H1 (cell line): ENCODE measurements around the gene SUSD5. TPM values are rescaled to one million over a fixed set of nuclear protein-coding genes. Genes with fewer than 3 reads are reported as not detected.

Experiments used
- CTCF ChIA-PET: fragments of 300-600 bp; sonication (Branson Sonifier 250); formaldehyde crosslinking; loops from one replicate; lab custom pipeline; 2021; ENCODE audit not compliant: partially characterized antibody; lab: Charles Lee
- POLR2A ChIA-PET: fragments of 300-600 bp; sonication (Branson Sonifier 250); formaldehyde crosslinking; loops from one replicate; lab custom pipeline; 2021; ENCODE audit warnings: inconsistent platforms; ENCODE audit not compliant: partially characterized antibody; lab: Charles Lee
- DNase-seq, 2 experiments: peaks; one replicate each; pipeline versions ENCODE4 v3.0.0 to v3.0.0-alpha.2; 2010 to 2022; ENCODE audit warnings: low spot score in 2 of 2, low read depth in 1 of 2, mixed read lengths in 1 of 2
- FAIRE-seq: peaks from 2 replicates; lab custom pipeline; 2011; peaks lifted over from hg19 to GRCh38; lab: Jason Lieb, UNC
- H2AFZ ChIP-seq: 2 replicates; pipeline ENCODE4 v1.8.1; 2012; ENCODE audit warnings: low read length, inconsistent platforms
- H2AK5ac ChIP-seq: 2 replicates; pipeline ENCODE4 v1.6.1; 2013; ENCODE audit warnings: low read depth, low read length
- H2BK120ac ChIP-seq: replicated peaks from 2 replicates; pipeline ENCODE3; 2013; ENCODE audit warnings: low read depth, low read length, inconsistent platforms
- H2BK12ac ChIP-seq: 2 replicates; pipeline ENCODE4 v1.6.1; 2013; ENCODE audit warnings: low read depth, low read length
- H2BK15ac ChIP-seq: 2 replicates; pipeline ENCODE4 v1.6.1; 2013; ENCODE audit warnings: low read length
- H2BK20ac ChIP-seq: 2 replicates; pipeline ENCODE4 v1.6.1; 2013; ENCODE audit warnings: low read length
- H2BK5ac ChIP-seq: 2 replicates; pipeline ENCODE4 v1.6.1; 2013; ENCODE audit warnings: low read depth, low read length
- H3K14ac ChIP-seq: 2 replicates; pipeline ENCODE4 v1.6.1; 2013; ENCODE audit warnings: inconsistent platforms; ENCODE audit not compliant: insufficient read length
- H3K18ac ChIP-seq: 2 replicates; pipeline ENCODE4 v1.6.1; 2013; ENCODE audit warnings: low read length; ENCODE audit errors: extremely low read depth
- H3K23ac ChIP-seq: 2 replicates; pipeline ENCODE4 v1.6.1; 2013; ENCODE audit warnings: inconsistent platforms; ENCODE audit not compliant: insufficient read length
- H3K23me2 ChIP-seq: 2 replicates; pipeline ENCODE4 v1.6.1; 2013; ENCODE audit warnings: low read depth, low read length
- H3K27ac ChIP-seq: 2 replicates; pipeline ENCODE4 v1.6.1; 2011; ENCODE audit warnings: low read depth, low read length, inconsistent platforms
- H3K27me3 ChIP-seq, 4 experiments: replicated peaks in 1 of 4; 1 replicate in 1 of 4; 2 replicates in 3 of 4; pipeline versions ENCODE4 v1.6.1 to v1.8.1; 2011 to 2013; ENCODE audit warnings: low read length in 3 of 4, mild to moderate bottlenecking in 3 of 4, inconsistent platforms in 2 of 4, mixed read lengths in 2 of 4, moderate library complexity in 1 of 4; ENCODE audit not compliant: control insufficient read depth in 3 of 4, insufficient read depth in 3 of 4; ENCODE audit errors: extremely low read depth in 1 of 4
- H3K36me3 ChIP-seq, 4 experiments: 2 replicates each; pipeline versions ENCODE4 v1.6.1 to v1.8.1; 2011 to 2013; ENCODE audit warnings: mild to moderate bottlenecking in 4 of 4, low read length in 3 of 4, moderate library complexity in 2 of 4, control low read depth in 1 of 4, inconsistent platforms in 1 of 4; ENCODE audit not compliant: insufficient read depth in 4 of 4, control insufficient read depth in 2 of 4
- H3K4ac ChIP-seq: replicated peaks from 2 replicates; pipeline ENCODE3; 2013; ENCODE audit warnings: low read length, low read depth, mixed read lengths, inconsistent platforms; ENCODE audit not compliant: insufficient read length
- H3K4me1 ChIP-seq, 4 experiments: replicated peaks in 1 of 4; 1 replicate in 1 of 4; 2 replicates in 3 of 4; pipeline versions ENCODE4 v1.6.1 to v1.8.1; 2011 to 2013; ENCODE audit warnings: low read length in 3 of 4, inconsistent platforms in 2 of 4, mixed read lengths in 1 of 4; ENCODE audit not compliant: insufficient read depth in 4 of 4, control insufficient read depth in 3 of 4
- H3K4me2 ChIP-seq, 2 experiments: 2 replicates each; pipeline versions ENCODE4 v1.6.1 to v1.8.1; 2011 to 2013; ENCODE audit warnings: low read depth in 2 of 2, low read length in 2 of 2, control low read depth in 1 of 2, inconsistent platforms in 1 of 2, mild to moderate bottlenecking in 1 of 2; ENCODE audit not compliant: insufficient read depth in 1 of 2
- H3K4me3 ChIP-seq, 4 experiments: fragments of 200-600, 300-600 bp in 1 of 4; sonication (generic), shearing (Covaris generic), sonication (Bioruptor Twin) in 1 of 4; 2 replicates each; pipeline versions ENCODE4 v1.5.1 to v1.8.1; 2011 to 2016; ENCODE audit warnings: low read length in 4 of 4, low read depth in 3 of 4, control low read depth in 2 of 4, inconsistent platforms in 2 of 4, mild to moderate bottlenecking in 2 of 4, mixed read lengths in 1 of 4, moderate library complexity in 1 of 4; ENCODE audit not compliant: insufficient read depth in 2 of 4; ENCODE audit errors: extremely low read depth in 1 of 4
- H3K56ac ChIP-seq: replicated peaks from 2 replicates; pipeline ENCODE3; 2013; ENCODE audit warnings: low read depth, mild to moderate bottlenecking, mixed read lengths, low read length, inconsistent platforms; ENCODE audit not compliant: insufficient read length
- H3K79me1 ChIP-seq: 2 replicates; pipeline ENCODE4 v1.6.1; 2013; ENCODE audit warnings: low read depth, low read length, control low read depth
- H3K79me2 ChIP-seq, 2 experiments: 2 replicates each; pipeline versions ENCODE4 v1.6.1 to v1.8.1; 2012 to 2013; ENCODE audit warnings: low read length in 2 of 2, mild to moderate bottlenecking in 2 of 2, inconsistent platforms in 1 of 2; ENCODE audit not compliant: insufficient read depth in 2 of 2, control insufficient read depth in 1 of 2
- H3K9ac ChIP-seq, 4 experiments: replicated peaks in 1 of 4; 1 replicate in 1 of 4; 2 replicates in 3 of 4; pipeline versions ENCODE4 v1.6.1 to v1.8.1; 2011 to 2013; ENCODE audit warnings: low read depth in 3 of 4, low read length in 3 of 4, control low read depth in 2 of 4, mild to moderate bottlenecking in 2 of 4, moderate library complexity in 2 of 4, inconsistent platforms in 1 of 4; ENCODE audit errors: extremely low read depth in 1 of 4
- H3K9me3 ChIP-seq, 2 experiments: 2 replicates each; pipeline versions ENCODE4 v1.6.1 to v1.8.1; 2012 to 2013; ENCODE audit warnings: mild to moderate bottlenecking in 2 of 2, moderate library complexity in 2 of 2, control low read depth in 1 of 2, inconsistent platforms in 1 of 2, low read depth in 1 of 2, low read length in 1 of 2, mixed read lengths in 1 of 2; ENCODE audit not compliant: insufficient read depth in 2 of 2
- H4K20me1 ChIP-seq, 2 experiments: replicated peaks in 1 of 2; 2 replicates each; pipeline versions ENCODE3 to v1.8.1; 2011 to 2013; ENCODE audit warnings: inconsistent platforms in 2 of 2, low read length in 2 of 2, mild to moderate bottlenecking in 1 of 2; ENCODE audit not compliant: insufficient read depth in 2 of 2, control insufficient read depth in 1 of 2
- H4K5ac ChIP-seq: 2 replicates; pipeline ENCODE4 v1.6.1; 2013; ENCODE audit warnings: low read length, low read depth, mixed read lengths, inconsistent platforms; ENCODE audit not compliant: insufficient read length
- H4K8ac ChIP-seq: 2 replicates; pipeline ENCODE4 v1.8.0; 2013; ENCODE audit warnings: mild to moderate bottlenecking, moderate library complexity, low read length, inconsistent platforms; ENCODE audit not compliant: insufficient read depth; ENCODE audit errors: extremely low read depth
- H4K91ac ChIP-seq: replicated peaks from 2 replicates; pipeline ENCODE3; 2013; ENCODE audit warnings: low read length, mixed read lengths, inconsistent platforms; ENCODE audit not compliant: insufficient read length
- ASH2L ChIP-seq: fragments of 200-600, 300-600 bp; sonication (generic); IDR thresholded peaks from one replicate; pipeline ENCODE4 v1.7.1; 2017; ENCODE audit warnings: low read length
- CBX5 ChIP-seq: fragments of 300-800, 300-1000 bp; sonication (generic); IDR thresholded peaks from 2 replicates; pipeline ENCODE4 v1.7.1; 2016; ENCODE audit warnings: antibody characterized with exemption, low read length, low read depth
- CHD1 ChIP-seq: IDR thresholded peaks from 2 replicates; pipeline ENCODE4 v1.6.1; 2012; ENCODE audit warnings: low read depth, low read length, improper control_type of control experiment
- EP300 ChIP-seq, 2 experiments: IDR thresholded peaks; 1 replicate in 1 of 2; 2 replicates in 1 of 2; pipeline ENCODE4 v1.6.1; 2011 to 2012; ENCODE audit warnings: low read depth in 2 of 2, low read length in 2 of 2, mild to moderate bottlenecking in 2 of 2, borderline replicate concordance in 1 of 2, inconsistent platforms in 1 of 2, moderate library complexity in 1 of 2
- KDM1A ChIP-seq: fragments of 200-600, 300-600 bp; sonication (generic); IDR thresholded peaks from 2 replicates; pipeline ENCODE4 v1.7.1; 2016; ENCODE audit warnings: mild to moderate bottlenecking, low read length, borderline replicate concordance
- RNF2 ChIP-seq: fragments of 200-900, 300-1000 bp; sonication (generic); IDR thresholded peaks from 2 replicates; pipeline ENCODE4 v1.7.1; 2016; ENCODE audit warnings: borderline replicate concordance, low read depth, mild to moderate bottlenecking, antibody characterized with exemption, low read length; ENCODE audit not compliant: poor library complexity, severe bottlenecking; ENCODE audit errors: missing control alignments
- TAF1 ChIP-seq: IDR thresholded peaks from 2 replicates; pipeline ENCODE4 v1.6.1; 2011; ENCODE audit warnings: mild to moderate bottlenecking, low read depth, low read length
- WGBS, 2 experiments: shearing (Covaris generic) in 1 of 2; methylation state at CpG; one replicate each; pipeline versions ENCODE4 v1.1.6 to v1.1.7; 2013 to 2015; ENCODE audit warnings: low lambda C conversion rate in 2 of 2, mixed read lengths in 2 of 2, inconsistent platforms in 1 of 2, low coverage in 1 of 2, missing lambda C conversion rate in 1 of 2; ENCODE audit not compliant: insufficient replicate concordance in 2 of 2, insufficient coverage in 1 of 2, insufficient read length in 1 of 2; ENCODE audit errors: extremely low coverage in 1 of 2, missing lambda C conversion rate in 1 of 2; 5-methylcytosine and 5-hydroxymethylcytosine counted together
- polyA plus RNA-seq, 7 experiments: library from polyadenylated mRNA; depleted of rRNA in 3 of 7; stranded (reverse) in 5 of 7; unstranded in 2 of 7; fragments of >200 nt in 5 of 7; fragments of 200-250 nt in 2 of 7; gene quantifications; 1 replicate in 5 of 7; 2 replicates in 1 of 7; 4 replicates in 1 of 7; pipeline versions ENCODE4 v1.2.1 to v1.2.3, GENCODE V29; 2011 to 2013; ENCODE audit warnings: missing spikeins in 2 of 7, mixed read lengths in 2 of 7
- total RNA-seq: library from RNA; stranded (reverse); fragmentation: NEBNext Ultra II Directional; extraction: Animal tissue kit (Norgen Biotek cat#: 25700); gene quantifications from 2 replicates; pipeline ENCODE4 v1.2.1, GENCODE V29; 2021
- TF ChIP-seq, protein P1 (sequence below), 3 experiments: IDR thresholded peaks; 1 replicate in 2 of 3; 2 replicates in 1 of 3; pipeline versions ENCODE4 v1.5.1 to v1.6.1; 2011; ENCODE audit warnings: low read length in 3 of 3, mild to moderate bottlenecking in 3 of 3, inconsistent platforms in 2 of 3, low read depth in 1 of 3, moderate library complexity in 1 of 3; ENCODE audit not compliant: insufficient read depth in 1 of 3; ENCODE audit errors: control extremely low read depth in 1 of 3

The SUSD5 gene
- total and polyA plus RNA-seq, 2 of the 8 experiments (the other 6 are each of a cell fraction or from before 2014, with no cell fraction given) = 0.92 to 3.3 TPM

GRCh38 chr3:33236005-33236404 lies 17.4 kb upstream of the SUSD5 start:
- CTCF ChIA-PET = interaction anchor here (2.1 to 2.9 kb wide), 3 partner anchors 11 to 19 kb away, joined by 5 to 7 read pairs (median 7); no protein-coding TSS in a partner anchor

More at GRCh38 chr3:33236005-33236404, 17.4 kb upstream of the SUSD5 start:
- H3K4me3 ChIP-seq = no peak overlapping the region
- WGBS, 2 experiments = 89% methylated on average over 2 of the region's 2 CpGs; no CpG with 5 or more reads in 1 of the 2 experiments
- H3K79me1 ChIP-seq = no peaks in the 10 kb centered on the region
- no peaks in the 10 kb centered on the region for H3K27me3 ChIP-seq
- H4K8ac ChIP-seq = no peak overlapping the region
- H3K79me2 ChIP-seq = no peaks in the 10 kb centered on the region
- H2BK5ac ChIP-seq = no peak overlapping the region
- H3K18ac ChIP-seq = no peak overlapping the region
- H3K4me2 ChIP-seq = no peak overlapping the region
- H3K27ac ChIP-seq = no peak overlapping the region
- H2AFZ ChIP-seq = peak overlapping the region; percentile 27; the same call in 1 of the 2 replicates
- H3K14ac ChIP-seq = no peak overlapping the region
- H2BK12ac ChIP-seq = no peak overlapping the region
- H3K9ac ChIP-seq = no peak overlapping the region
- H4K20me1 ChIP-seq = no peaks in the 10 kb centered on the region
- no peaks in the 10 kb centered on the region for H3K4me1 ChIP-seq
- H2BK15ac ChIP-seq = no peak overlapping the region
- FAIRE-seq = no peak
- no peaks in the 10 kb centered on the region for H3K23me2 ChIP-seq
- H2BK120ac ChIP-seq = no peak overlapping the region
- no peak overlapping the region for H3K56ac ChIP-seq
- no peak overlapping the region for H3K23ac ChIP-seq
- no peak overlapping the region for H2AK5ac ChIP-seq
- no peak overlapping the region for H2BK20ac ChIP-seq
- H4K5ac ChIP-seq = no peak overlapping the region
- no peak overlapping the region for H3K4ac ChIP-seq
- H4K91ac ChIP-seq = no peak overlapping the region
- DNase-seq = no peak
- POLR2A ChIA-PET = no interaction called here
- TF ChIP-seq ASH2L (no peak), EP300 (IDR thresholded peaks at IDR 0.05; ENCODE audit: borderline replicate concordance in 1 of 2, low read depth in 2 of 2, low read length in 2 of 2) (no peak), CBX5 (no peak), KDM1A (no peak), TAF1 (no peak), RNF2 (no peak), CHD1 (no peak)
- TF ChIP-seq, protein P1, sequence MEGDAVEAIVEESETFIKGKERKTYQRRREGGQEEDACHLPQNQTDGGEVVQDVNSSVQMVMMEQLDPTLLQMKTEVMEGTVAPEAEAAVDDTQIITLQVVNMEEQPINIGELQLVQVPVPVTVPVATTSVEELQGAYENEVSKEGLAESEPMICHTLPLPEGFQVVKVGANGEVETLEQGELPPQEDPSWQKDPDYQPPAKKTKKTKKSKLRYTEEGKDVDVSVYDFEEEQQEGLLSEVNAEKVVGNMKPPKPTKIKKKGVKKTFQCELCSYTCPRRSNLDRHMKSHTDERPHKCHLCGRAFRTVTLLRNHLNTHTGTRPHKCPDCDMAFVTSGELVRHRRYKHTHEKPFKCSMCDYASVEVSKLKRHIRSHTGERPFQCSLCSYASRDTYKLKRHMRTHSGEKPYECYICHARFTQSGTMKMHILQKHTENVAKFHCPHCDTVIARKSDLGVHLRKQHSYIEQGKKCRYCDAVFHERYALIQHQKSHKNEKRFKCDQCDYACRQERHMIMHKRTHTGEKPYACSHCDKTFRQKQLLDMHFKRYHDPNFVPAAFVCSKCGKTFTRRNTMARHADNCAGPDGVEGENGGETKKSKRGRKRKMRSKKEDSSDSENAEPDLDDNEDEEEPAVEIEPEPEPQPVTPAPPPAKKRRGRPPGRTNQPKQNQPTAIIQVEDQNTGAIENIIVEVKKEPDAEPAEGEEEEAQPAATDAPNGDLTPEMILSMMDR (IDR thresholded peaks at IDR 0.05; ENCODE audit: control extremely low read depth in 1 of 3, insufficient read depth in 1 of 3, low read depth in 1 of 3, low read length in 3 of 3) = no peak
- no peaks in the 10 kb centered on the region for H3K9me3 ChIP-seq
- no peaks in the 10 kb centered on the region; a peak in 1 of 8 replicates for H3K36me3 ChIP-seq
